ENCODE results near the gene PIK3R1. TPM values are rescaled to one million over a fixed set of nuclear protein-coding genes. Genes with fewer than 3 reads are reported as not detected.
"Not testable (repeated sequence)": the region's sequence is repeated elsewhere in the genome, so short reads cannot be mapped to it uniquely, and the experiment has no call there.

PIK3R1 gene
- total RNA-seq, 1 donor from 2014 or later, result 89.3 TPM

- intact Hi-C loops (cut with DNase I), result no loop called here
- Histone ChIP-seq H3K4me3 (no peak overlapping the region), H3K36me3 (peaks cover 6 to 28% of the 10 kb centered on the region in 2 donors), H3K27ac (no peak overlapping the region), H3K27me3 (no peaks in the 10 kb centered on the region), H3K9me3 (no peaks in the 10 kb centered on the region), H3K4me1 (peaks cover 7 to 31% of the 10 kb centered on the region in 2 donors)
- no peak for DNase-seq (ENCODE audit: low spot score in 2 of 2)
- TF ChIP-seq CTCF (IDR thresholded peaks at IDR 0.05), result no peak
Measured at GRCh38 chr5:68232277-68232676, 16.7 kb downstream of the PIK3R1 start.

GRCh38 chr5:68233075-68233474 is 17.5 kb downstream of the PIK3R1 start:
- Histone ChIP-seq H3K4me3 (no peak overlapping the region), H3K4me1 (peaks cover 7 to 39% of the 10 kb centered on the region in 2 donors), H3K27ac (no peak overlapping the region), H3K27me3 (no peaks in the 10 kb centered on the region), H3K36me3 (peaks cover 0 to 20% of the 10 kb centered on the region in 2 donors), H3K9me3 (no peaks in the 10 kb centered on the region)
- TF ChIP-seq CTCF (IDR thresholded peaks at IDR 0.05), result no peak
- intact Hi-C loops (cut with DNase I), result no loop called here
- DNase-seq (ENCODE audit: low spot score in 2 of 2), result no peak

- H3K4me3 ChIP-seq; H3K27ac ChIP-seq; H3K9me3 ChIP-seq; DNase-seq (ENCODE audit: low spot score in 2 of 2); intact Hi-C loops (cut with DNase I); H3K27me3 ChIP-seq: not testable (repeated sequence)
- Histone ChIP-seq H3K36me3 (peaks cover 0 to 17% of the 10 kb centered on the region in 2 donors), H3K4me1 (peaks cover 3 to 49% of the 10 kb centered on the region in 2 donors)
Measured at GRCh38 chr5:68235229-68235628, 19.7 kb downstream of the PIK3R1 start.

GRCh38 chr5:68237715-68238114 is 22.2 kb downstream of the PIK3R1 start:
- peak overlapping the region in 1 of 2 donors; percentile 41 for H3K27ac ChIP-seq
- peaks cover 0 to 53% of the 10 kb centered on the region in 2 donors for H3K4me1 ChIP-seq
- H3K4me3 ChIP-seq, result no peak overlapping the region
- intact Hi-C loops (cut with DNase I), result no loop called here
- H3K9me3 ChIP-seq, result no peaks in the 10 kb centered on the region
- no peak for DNase-seq (ENCODE audit: low spot score in 2 of 2)
- no peak for TF ChIP-seq CTCF (IDR thresholded peaks at IDR 0.05)
- no peaks in the 10 kb centered on the region for H3K27me3 ChIP-seq
- H3K36me3 ChIP-seq, result no peaks in the 10 kb centered on the region

GRCh38 chr5:68239487-68239886 is 23.9 kb downstream of the PIK3R1 start:
- Histone ChIP-seq H3K27me3 (no peaks in the 10 kb centered on the region), H3K9me3 (no peaks in the 10 kb centered on the region), H3K4me1 (peaks cover 2 to 55% of the 10 kb centered on the region in 2 donors), H3K4me3 (peak overlapping the region; percentile 20 to 39), H3K27ac (peak overlapping the region; percentile 35 to 63), H3K36me3 (no peaks in the 10 kb centered on the region)
- intact Hi-C loops (cut with DNase I), result no loop called here
- peak; percentile 72 to 90 for DNase-seq (ENCODE audit: low spot score in 2 of 2)
- TF ChIP-seq CTCF (IDR thresholded peaks at IDR 0.05), result no peak

GRCh38 chr5:68240202-68240601 is 24.6 kb downstream of the PIK3R1 start:
- intact Hi-C loops (cut with DNase I), result no loop called here
- H3K4me1 ChIP-seq, result peaks cover 2 to 57% of the 10 kb centered on the region in 2 donors
- H3K4me3 ChIP-seq, result no peak overlapping the region
- no peak for DNase-seq (ENCODE audit: low spot score in 2 of 2)
- no peak for TF ChIP-seq CTCF (IDR thresholded peaks at IDR 0.05)
- H3K36me3 ChIP-seq, result no peaks in the 10 kb centered on the region
- no peaks in the 10 kb centered on the region for H3K9me3 ChIP-seq
- no peaks in the 10 kb centered on the region for H3K27me3 ChIP-seq
- peak overlapping the region; percentile 39 to 63 for H3K27ac ChIP-seq

Data from ascending aorta (tissue), 2 donors.